ENCODE data around the gene SMIM17. TPM values are rescaled to one million over a fixed set of nuclear protein-coding genes. Genes with fewer than 3 reads are reported as not detected.
A peak's percentile ranks its signal among the peaks of the same experiment; 100 is the strongest.

The SMIM17 gene
- total and polyA plus RNA-seq, 4 experiments from 2014 or later, result not detected

DNA sequence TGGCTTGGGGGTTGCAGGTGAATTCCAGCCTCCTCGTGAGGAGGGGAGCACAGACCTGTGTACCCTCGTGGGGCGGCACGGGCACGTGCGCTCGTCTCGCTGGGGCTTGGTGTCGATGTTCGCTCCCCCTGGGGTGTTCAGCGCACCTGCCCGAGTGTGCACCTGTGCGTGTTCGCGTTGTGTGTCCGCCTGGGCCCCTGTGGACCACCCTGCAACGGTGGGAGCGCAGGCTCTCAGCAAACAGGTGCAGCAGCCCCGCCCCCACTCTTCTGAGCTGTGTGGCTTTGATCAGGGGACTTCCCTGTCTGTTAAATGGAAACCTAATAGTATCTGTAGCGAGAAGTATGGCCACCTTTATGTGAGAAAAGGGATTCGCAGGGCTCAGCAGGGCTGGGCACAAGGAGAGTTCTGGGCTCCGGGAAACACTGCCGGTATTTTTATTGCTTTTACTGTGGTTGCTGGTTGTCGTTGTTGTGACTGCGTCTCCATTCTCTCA, 549 bp downstream of the SMIM17 start:
- H3K36me3 ChIP-seq (ENCODE audit: insufficient read depth, low read length), result no peaks in the 10 kb centered on the region
- H3K4me3 ChIP-seq (ENCODE audit: low read length in 2 of 2), result no peak overlapping the region
- no peak overlapping the region for H3K27ac ChIP-seq (ENCODE audit: low read depth, low read length)
- ChIA-PET CTCF (ENCODE audit: partially characterized antibody) (no interaction called here), POLR2A (ENCODE audit: partially characterized antibody) (no interaction called here)
- no peak for DNase-seq
- Mint-ChIP-seq H3K4me3 (peak overlapping the region in 1 of 8 donors; percentile 4), H3K4me1 (peaks cover 0 to 2% (median 2%) of the 10 kb centered on the region in 4 donors), H3K27ac (no peak overlapping the region), H3K9me3 (peaks cover 8 to 84% (median 67%) of the 10 kb centered on the region in 8 donors), H3K27me3 (peaks cover 8 to 11% of the 10 kb centered on the region in 2 donors), H3K36me3 (peaks cover 16 to 28% of the 10 kb centered on the region in 2 donors)
- H3K9me3 ChIP-seq (ENCODE audit: control insufficient read depth in 1 of 2, low read length in 2 of 2), result peaks cover 0 to 20% of the 10 kb centered on the region in 2 donors
- H3K27me3 ChIP-seq (ENCODE audit: insufficient read depth, low read length), result no peaks in the 10 kb centered on the region
- intact Hi-C loops (cut with micrococcal nuclease), result no loop called here
- no peaks in the 10 kb centered on the region for H3K4me1 ChIP-seq (ENCODE audit: insufficient read depth, low read length)

DNA sequence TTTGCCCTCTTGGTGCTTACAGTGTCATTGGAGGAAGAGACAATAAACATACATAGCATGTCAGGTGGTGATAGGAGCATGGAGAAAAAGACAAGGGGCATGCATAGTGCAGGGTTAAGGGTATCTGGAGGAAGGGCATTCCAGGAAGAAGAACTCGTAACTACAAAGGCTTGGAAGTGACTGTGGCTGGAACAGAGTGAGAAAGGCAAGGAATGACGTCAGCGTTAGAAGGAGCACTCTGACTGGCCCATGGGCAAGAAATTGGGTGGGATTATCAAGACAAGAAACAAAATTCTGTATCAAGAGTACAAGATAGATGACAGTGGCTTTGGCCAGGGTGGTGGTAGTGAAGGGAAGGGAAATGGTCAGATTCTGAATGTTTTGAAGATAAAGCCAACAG, 11.2 kb downstream of the SMIM17 start:
- Histone ChIP-seq H3K27ac (ENCODE audit: low read depth, low read length) (no peak overlapping the region), H3K4me1 (ENCODE audit: insufficient read depth, low read length) (no peaks in the 10 kb centered on the region), H3K27me3 (ENCODE audit: insufficient read depth, low read length) (no peaks in the 10 kb centered on the region), H3K4me3 (ENCODE audit: low read length in 2 of 2) (no peak overlapping the region), H3K9me3 (ENCODE audit: control insufficient read depth in 1 of 2, low read length in 2 of 2) (peaks cover 0 to 15% of the 10 kb centered on the region in 2 donors), H3K36me3 (ENCODE audit: insufficient read depth, low read length) (no peaks in the 10 kb centered on the region)
- intact Hi-C loops (cut with micrococcal nuclease), result no loop called here
- no peaks in the 10 kb centered on the region for H3K27me3 Mint-ChIP-seq
- no peak for DNase-seq
- H3K9me3 Mint-ChIP-seq, result peaks cover 6 to 83% (median 52%) of the 10 kb centered on the region in 8 donors
- H3K36me3 Mint-ChIP-seq, result peaks cover 9 to 12% of the 10 kb centered on the region in 2 donors
- no peaks in the 10 kb centered on the region for H3K4me1 Mint-ChIP-seq
- ChIA-PET POLR2A (ENCODE audit: partially characterized antibody) (no interaction called here), CTCF (ENCODE audit: partially characterized antibody) (no interaction called here)
- no peak overlapping the region for H3K27ac Mint-ChIP-seq
- no peak overlapping the region for H3K4me3 Mint-ChIP-seq

DNA sequence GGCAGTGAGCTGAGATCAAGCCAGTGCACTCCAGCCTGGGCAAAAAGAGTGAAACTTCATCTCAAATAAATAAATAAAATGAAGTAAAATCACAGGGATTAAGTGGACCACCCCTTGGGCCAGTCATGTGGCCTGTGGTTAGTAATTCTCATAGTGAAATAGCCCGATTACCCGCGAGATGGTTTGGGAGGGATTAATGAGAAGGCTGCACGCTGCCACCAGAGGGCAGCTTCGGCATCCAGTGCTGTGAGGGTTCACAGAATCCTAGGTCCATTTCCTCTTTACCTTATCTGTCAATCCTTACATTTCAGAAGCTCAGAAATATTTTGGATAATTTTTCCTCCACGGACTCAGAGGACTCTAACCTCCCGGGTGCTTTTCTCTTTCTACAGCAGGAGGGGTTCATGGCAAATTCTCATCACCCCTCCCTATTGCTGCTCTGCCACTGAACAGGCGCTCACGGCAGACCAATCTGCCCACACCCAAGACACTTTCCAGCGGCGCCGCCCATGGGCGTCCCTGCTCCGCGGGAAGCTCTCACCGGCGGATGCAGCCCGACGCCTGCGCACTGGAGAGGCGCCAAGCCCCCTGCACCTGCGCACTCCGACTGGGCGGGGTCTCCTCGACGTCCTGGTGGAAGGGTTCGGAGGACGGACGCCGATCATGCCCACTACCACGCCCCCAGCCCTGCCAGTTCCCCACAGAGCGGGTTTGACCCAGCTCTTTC, 17.6 kb downstream of the SMIM17 start:
- Mint-ChIP-seq H3K36me3 (peaks cover 7 to 19% of the 10 kb centered on the region in 2 donors), H3K4me3 (no peak overlapping the region), H3K27me3 (no peaks in the 10 kb centered on the region), H3K27ac (no peak overlapping the region), H3K9me3 (peaks cover 3 to 76% (median 40%) of the 10 kb centered on the region in 8 donors), H3K4me1 (no peaks in the 10 kb centered on the region)
- ChIA-PET CTCF (ENCODE audit: partially characterized antibody) (no interaction called here), POLR2A (ENCODE audit: partially characterized antibody) (no interaction called here)
- Histone ChIP-seq H3K4me1 (ENCODE audit: insufficient read depth, low read length) (no peaks in the 10 kb centered on the region), H3K4me3 (ENCODE audit: low read length in 2 of 2) (no peak overlapping the region), H3K9me3 (ENCODE audit: control insufficient read depth in 1 of 2, low read length in 2 of 2) (peaks cover 0 to 20% of the 10 kb centered on the region in 2 donors), H3K27ac (ENCODE audit: low read depth, low read length) (no peak overlapping the region), H3K27me3 (ENCODE audit: insufficient read depth, low read length) (no peaks in the 10 kb centered on the region), H3K36me3 (ENCODE audit: insufficient read depth, low read length) (no peaks in the 10 kb centered on the region)
- intact Hi-C loops (cut with micrococcal nuclease), result no loop called here
- DNase-seq, result no peak

DNA sequence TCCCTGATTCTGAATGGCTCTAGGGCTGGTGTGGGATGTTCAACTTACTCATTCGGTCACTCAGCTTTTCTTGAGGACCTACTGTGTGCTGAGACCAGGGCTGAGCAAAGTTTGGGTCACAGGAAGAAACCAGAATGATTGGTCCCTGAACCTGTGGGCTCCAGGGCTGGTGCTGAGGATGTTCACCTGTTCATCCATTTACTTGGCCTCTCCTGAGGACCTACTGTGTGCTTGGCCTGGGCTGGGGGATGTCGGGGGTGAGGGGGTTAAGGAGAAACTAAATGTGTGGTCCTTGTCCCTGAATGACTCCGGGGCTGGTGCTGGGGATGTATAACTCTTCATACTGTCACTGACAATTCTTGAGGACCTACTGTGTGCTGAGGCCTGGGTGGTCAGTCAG, 18.3 kb downstream of the SMIM17 start:
- CTCF ChIA-PET (ENCODE audit: partially characterized antibody), result no interaction called here
- Histone ChIP-seq H3K27ac (ENCODE audit: low read depth, low read length) (no peak overlapping the region), H3K27me3 (ENCODE audit: insufficient read depth, low read length) (no peaks in the 10 kb centered on the region), H3K9me3 (ENCODE audit: control insufficient read depth in 1 of 2, low read length in 2 of 2) (peaks cover 0 to 20% of the 10 kb centered on the region in 2 donors), H3K4me1 (ENCODE audit: insufficient read depth, low read length) (no peaks in the 10 kb centered on the region), H3K4me3 (ENCODE audit: low read length in 2 of 2) (no peak overlapping the region), H3K36me3 (ENCODE audit: insufficient read depth, low read length) (no peaks in the 10 kb centered on the region)
- peaks cover 6 to 19% of the 10 kb centered on the region in 2 donors for H3K36me3 Mint-ChIP-seq
- no peaks in the 10 kb centered on the region for H3K27me3 Mint-ChIP-seq
- intact Hi-C loops (cut with micrococcal nuclease), result no loop called here
- H3K4me1 Mint-ChIP-seq, result no peaks in the 10 kb centered on the region
- DNase-seq, result no peak
- no peak overlapping the region for H3K27ac Mint-ChIP-seq
- POLR2A ChIA-PET (ENCODE audit: partially characterized antibody), result no interaction called here
- no peak overlapping the region for H3K4me3 Mint-ChIP-seq
- H3K9me3 Mint-ChIP-seq, result peaks cover under 1 to 74% (median 38%) of the 10 kb centered on the region in 8 donors

DNA sequence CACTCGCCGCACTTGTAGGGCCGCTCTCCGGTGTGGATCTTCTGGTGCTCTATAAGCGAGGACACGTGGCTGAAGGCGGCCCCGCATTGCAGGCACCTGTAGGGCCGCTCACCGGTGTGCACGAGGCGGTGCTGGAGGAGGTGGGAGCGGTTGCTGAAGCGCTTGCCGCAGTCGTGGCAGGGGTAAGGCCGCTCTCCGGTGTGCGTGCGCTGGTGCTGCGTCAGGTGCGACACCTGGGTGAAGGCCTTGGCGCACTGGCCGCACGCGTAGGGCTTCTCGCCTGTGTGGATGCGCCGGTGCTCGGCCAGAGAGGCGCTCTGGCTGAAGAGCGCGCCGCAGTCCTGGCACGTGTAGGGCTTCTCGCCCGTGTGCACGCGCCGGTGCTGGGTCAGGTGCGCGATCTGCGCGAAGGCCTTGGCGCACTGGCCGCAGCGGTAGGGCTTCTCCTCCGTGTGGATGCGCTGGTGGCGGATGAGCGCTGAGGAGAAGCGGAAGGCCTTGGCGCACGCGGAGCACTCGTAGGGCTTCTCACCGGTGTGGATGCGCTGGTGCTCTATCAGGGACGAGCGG, 21.1 kb downstream of the SMIM17 start:
- POLR2A ChIA-PET (ENCODE audit: partially characterized antibody), result no interaction called here
- H3K9me3 Mint-ChIP-seq, result peaks cover 0 to 77% (median 40%) of the 10 kb centered on the region in 8 donors

DNA sequence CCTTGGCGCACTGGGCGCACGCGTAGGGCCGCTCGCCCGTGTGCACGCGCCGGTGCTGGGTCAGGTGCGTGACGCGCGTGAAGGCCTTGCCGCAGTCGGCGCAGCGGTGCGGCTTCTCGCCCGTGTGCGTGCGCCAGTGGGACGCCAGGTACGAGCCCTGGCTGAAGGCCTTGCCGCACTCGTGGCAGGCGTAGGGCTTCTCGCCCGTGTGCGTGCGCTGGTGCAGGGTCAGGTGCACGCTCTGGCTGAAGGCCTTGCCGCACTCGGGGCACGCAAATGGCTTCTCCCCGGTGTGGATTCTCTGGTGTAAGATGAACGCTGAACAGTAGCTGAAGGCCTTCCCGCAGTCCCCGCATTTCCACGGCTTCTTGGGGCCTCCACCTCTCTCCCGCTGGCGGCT, 21.6 kb downstream of the SMIM17 start:
- POLR2A ChIA-PET (ENCODE audit: partially characterized antibody), result no interaction called here
- Histone ChIP-seq H3K9me3 (ENCODE audit: control insufficient read depth in 1 of 2, low read length in 2 of 2) (peaks cover 0 to 16% of the 10 kb centered on the region in 2 donors), H3K27me3 (ENCODE audit: insufficient read depth, low read length) (no peaks in the 10 kb centered on the region), H3K4me1 (ENCODE audit: insufficient read depth, low read length) (no peaks in the 10 kb centered on the region), H3K36me3 (ENCODE audit: insufficient read depth, low read length) (no peaks in the 10 kb centered on the region), H3K27ac (ENCODE audit: low read depth, low read length) (no peak overlapping the region), H3K4me3 (ENCODE audit: low read length in 2 of 2) (no peak overlapping the region)
- Mint-ChIP-seq H3K36me3 (peaks cover 6 to 19% of the 10 kb centered on the region in 2 donors), H3K4me3 (no peak overlapping the region), H3K27ac (no peak overlapping the region), H3K27me3 (no peaks in the 10 kb centered on the region), H3K4me1 (no peaks in the 10 kb centered on the region), H3K9me3 (peaks cover 0 to 74% (median 37%) of the 10 kb centered on the region in 8 donors)
- CTCF ChIA-PET (ENCODE audit: partially characterized antibody), result no interaction called here
- no peak for DNase-seq
- intact Hi-C loops (cut with micrococcal nuclease), result no loop called here

More for the DNA sequence above, 21.1 kb downstream of the SMIM17 start:
- H3K36me3 Mint-ChIP-seq, result peaks cover 9 to 21% of the 10 kb centered on the region in 2 donors
- no peaks in the 10 kb centered on the region for H3K27me3 ChIP-seq (ENCODE audit: insufficient read depth, low read length)
- no peak overlapping the region for H3K4me3 ChIP-seq (ENCODE audit: low read length in 2 of 2)
- DNase-seq, result no peak
- no peak overlapping the region for H3K27ac Mint-ChIP-seq
- no peak overlapping the region for H3K4me3 Mint-ChIP-seq
- no peak overlapping the region for H3K27ac ChIP-seq (ENCODE audit: low read depth, low read length)
- H3K36me3 ChIP-seq (ENCODE audit: insufficient read depth, low read length), result no peaks in the 10 kb centered on the region
- H3K9me3 ChIP-seq (ENCODE audit: control insufficient read depth in 1 of 2, low read length in 2 of 2), result peaks cover 0 to 21% of the 10 kb centered on the region in 2 donors
- no peaks in the 10 kb centered on the region for H3K27me3 Mint-ChIP-seq
- intact Hi-C loops (cut with micrococcal nuclease), result no loop called here
- no peaks in the 10 kb centered on the region for H3K4me1 Mint-ChIP-seq
- H3K4me1 ChIP-seq (ENCODE audit: insufficient read depth, low read length), result no peaks in the 10 kb centered on the region
- CTCF ChIA-PET (ENCODE audit: partially characterized antibody), result no interaction called here

DNA sequence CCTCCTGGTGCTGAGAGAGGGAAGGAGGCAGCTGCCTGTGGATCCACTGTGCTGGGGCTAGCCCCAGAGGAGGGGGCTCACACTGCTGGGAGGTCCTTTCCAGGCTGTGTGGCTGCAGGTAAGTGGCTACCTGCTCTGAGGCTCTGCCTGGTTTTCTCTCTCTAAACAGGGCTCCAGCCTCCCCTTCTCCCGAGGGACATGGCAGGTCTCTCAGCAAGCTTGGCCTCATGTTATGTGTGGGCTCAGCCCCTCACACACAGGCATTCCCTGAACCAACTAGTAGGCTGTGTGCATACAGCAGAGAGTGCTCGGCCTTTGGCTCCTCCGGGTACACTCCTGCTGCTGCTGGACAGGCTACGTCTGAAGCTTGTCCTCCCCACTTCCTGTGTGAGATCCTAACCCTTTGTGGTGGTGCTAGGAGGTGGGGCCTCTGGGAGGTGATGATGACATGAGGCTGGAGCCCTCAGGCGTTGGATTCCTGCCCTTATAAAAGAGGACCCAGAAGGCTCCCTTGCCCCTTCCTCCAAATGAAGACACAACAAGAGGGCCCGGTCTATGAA, 24.4 kb downstream of the SMIM17 start:
- intact Hi-C loops (cut with micrococcal nuclease), result no loop called here
- ChIA-PET CTCF (ENCODE audit: partially characterized antibody) (no interaction called here), POLR2A (ENCODE audit: partially characterized antibody) (no interaction called here)
- Histone ChIP-seq H3K4me1 (ENCODE audit: insufficient read depth, low read length) (peaks cover 11% of the 10 kb centered on the region), H3K36me3 (ENCODE audit: insufficient read depth, low read length) (no peaks in the 10 kb centered on the region), H3K4me3 (ENCODE audit: low read length in 2 of 2) (no peak overlapping the region), H3K9me3 (ENCODE audit: control insufficient read depth in 1 of 2, low read length in 2 of 2) (peaks cover 0 to 4% of the 10 kb centered on the region in 2 donors), H3K27ac (ENCODE audit: low read depth, low read length) (no peak overlapping the region), H3K27me3 (ENCODE audit: insufficient read depth, low read length) (no peaks in the 10 kb centered on the region)
- peaks cover 7 to 13% of the 10 kb centered on the region in 2 donors for H3K36me3 Mint-ChIP-seq
- H3K27me3 Mint-ChIP-seq, result no peaks in the 10 kb centered on the region
- H3K4me1 Mint-ChIP-seq, result peaks cover 5 to 15% (median 5%) of the 10 kb centered on the region in 4 donors
- peaks cover 0 to 65% (median 25%) of the 10 kb centered on the region in 8 donors for H3K9me3 Mint-ChIP-seq
- H3K4me3 Mint-ChIP-seq, result no peak overlapping the region
- DNase-seq, result no peak
- H3K27ac Mint-ChIP-seq, result no peak overlapping the region
